Right forelimb (tissue), 1 donor: ENCODE data around the gene ASCC2.

Experiments
- DNase-seq: peaks from one replicate; pipeline ENCODE4 v3.0.0-alpha.2; 2018

The ASCC2 gene

GRCh38 chr22:29816539-29816938, 21.5 kb downstream of the ASCC2 start:
- DNase-seq: no peak

GRCh38 chr22:29816128-29816527, 21.9 kb downstream of the ASCC2 start:
- DNase-seq: no peak

- DNase-seq: no peak
Measured at GRCh38 chr22:29815580-29815979, 22.5 kb downstream of the ASCC2 start.

- DNase-seq: no peak
Measured at GRCh38 chr22:29814003-29814402, 24.1 kb downstream of the ASCC2 start.

- DNase-seq: no peak
Measured at GRCh38 chr22:29813563-29813962, 24.5 kb downstream of the ASCC2 start.

GRCh38 chr22:29813126-29813525, 24.9 kb downstream of the ASCC2 start:
- no peak for DNase-seq

GRCh38 chr22:29811377-29811776, 26.7 kb downstream of the ASCC2 start:
- no peak for DNase-seq

DNA sequence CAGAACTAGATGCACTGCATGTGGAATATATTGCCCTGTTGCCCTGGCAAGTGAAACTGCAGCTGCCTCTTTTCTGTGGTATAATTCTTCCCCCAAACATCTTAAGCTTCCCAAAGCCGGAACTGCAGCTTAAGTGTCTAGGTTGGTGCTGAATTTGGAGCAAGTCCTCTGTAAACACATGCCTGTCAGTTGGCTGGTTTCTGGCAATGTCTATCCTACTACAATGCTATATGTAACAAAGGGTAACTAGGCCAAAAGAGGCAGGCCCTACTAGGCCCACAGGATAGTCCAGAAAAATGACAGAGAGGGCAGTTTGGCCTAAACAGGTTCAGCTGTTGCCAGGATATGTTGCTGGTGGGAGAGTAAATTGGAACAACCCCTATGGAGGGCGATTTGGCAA, 27.9 kb downstream of the ASCC2 start:
- DNase-seq: no peak

DNA sequence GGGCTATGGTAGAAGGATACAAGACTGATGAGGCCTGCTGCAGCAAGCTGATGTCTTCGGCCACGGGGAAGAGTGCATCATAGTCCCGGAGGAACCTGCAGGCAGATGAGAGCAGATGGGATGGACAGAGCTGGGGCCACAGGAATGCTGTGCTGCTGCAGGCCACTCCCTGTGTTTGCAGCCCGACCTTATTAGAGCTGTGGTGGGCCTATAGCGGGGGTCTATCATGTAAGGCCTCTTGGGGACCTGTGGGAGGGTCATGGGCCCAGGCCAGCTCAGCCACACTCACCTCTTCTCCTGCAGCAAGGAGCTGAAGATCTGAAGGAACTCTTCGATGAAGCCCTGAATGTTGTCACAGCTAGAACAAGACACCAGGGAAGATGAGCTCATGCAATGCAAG, 31.9 kb downstream of the ASCC2 start:
- no peak for DNase-seq

- DNase-seq: no peak
Measured at GRCh38 chr22:29804985-29805384, 33.1 kb downstream of the ASCC2 start.

GRCh38 chr22:29803190-29803589, 34.9 kb downstream of the ASCC2 start:
- no peak for DNase-seq

- no peak for DNase-seq
Measured at GRCh38 chr22:29801796-29802195, 36.3 kb downstream of the ASCC2 start.

- DNase-seq: no peak
Measured at GRCh38 chr22:29801153-29801552, 36.9 kb downstream of the ASCC2 start.

DNA sequence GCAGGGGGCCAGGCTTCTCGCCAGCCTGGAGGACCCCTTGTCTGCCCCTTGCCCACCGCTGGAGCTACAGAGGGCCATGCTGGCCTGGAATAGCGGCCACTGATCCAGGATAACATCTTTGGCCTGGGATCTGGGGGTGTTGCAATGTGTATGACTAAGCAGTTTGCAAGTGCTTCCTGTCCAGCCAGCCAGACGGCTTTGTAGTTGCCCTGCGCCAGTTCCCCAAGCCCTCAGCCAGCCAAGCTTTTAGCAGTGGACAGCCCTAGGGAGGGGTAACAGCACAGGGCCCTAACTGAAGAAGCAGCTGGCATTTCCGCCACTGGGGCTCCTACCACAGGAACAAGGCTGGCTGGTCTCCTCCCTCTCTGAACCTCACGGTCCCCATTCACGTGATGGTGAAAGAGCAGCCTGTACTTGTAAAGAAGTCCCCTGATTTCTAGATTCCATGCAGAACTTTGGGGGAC, 38.8 kb downstream of the ASCC2 start:
- no peak for DNase-seq

- DNase-seq: no peak
Measured at GRCh38 chr22:29798801-29799200, 39.3 kb downstream of the ASCC2 start.

GRCh38 chr22:29798318-29798717, 39.8 kb downstream of the ASCC2 start:
- no peak for DNase-seq

DNA sequence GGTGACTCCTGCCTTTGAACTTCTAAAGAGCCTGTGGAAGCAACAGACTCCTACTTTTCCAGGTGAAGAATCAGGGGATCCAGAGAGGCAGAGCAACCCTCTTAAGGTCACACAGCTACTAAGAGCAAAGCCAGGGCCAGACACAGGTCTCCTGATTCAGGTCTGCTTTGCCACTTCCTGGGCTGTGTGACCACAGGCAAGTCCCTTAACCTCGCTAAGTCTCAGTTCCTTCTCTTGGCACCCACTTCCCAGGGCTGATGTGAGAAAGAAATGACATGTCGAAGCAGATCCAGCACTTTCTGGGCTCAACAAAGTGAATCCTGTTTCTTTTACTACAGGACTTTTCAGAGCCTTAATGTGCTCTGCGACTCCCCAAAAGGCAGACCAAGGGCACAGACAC, 40.7 kb downstream of the ASCC2 start:
- no peak for DNase-seq

GRCh38 chr22:29795663-29796062, 42.4 kb downstream of the ASCC2 start:
- no peak for DNase-seq

DNA sequence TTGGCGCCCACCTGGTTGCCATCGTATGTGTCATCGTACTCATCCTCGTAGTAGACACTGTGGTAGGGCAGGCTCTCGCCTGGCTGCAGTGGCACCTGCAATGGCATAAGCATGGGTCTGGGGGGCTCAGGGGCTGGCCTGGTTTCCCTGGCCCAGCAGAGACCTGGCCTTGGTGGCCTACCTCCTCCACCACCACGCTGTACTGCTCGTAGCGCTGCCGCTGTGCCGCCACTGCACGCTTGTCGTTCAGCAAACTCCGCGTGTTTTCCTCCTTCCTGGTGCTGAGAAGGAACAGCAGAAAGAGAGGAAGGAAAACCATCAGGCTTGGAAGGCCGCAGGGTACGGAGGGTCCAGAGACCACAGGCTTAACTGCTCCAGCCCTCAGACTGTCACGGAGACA, 44.7 kb downstream of the ASCC2 start:
- DNase-seq: no peak

DNA sequence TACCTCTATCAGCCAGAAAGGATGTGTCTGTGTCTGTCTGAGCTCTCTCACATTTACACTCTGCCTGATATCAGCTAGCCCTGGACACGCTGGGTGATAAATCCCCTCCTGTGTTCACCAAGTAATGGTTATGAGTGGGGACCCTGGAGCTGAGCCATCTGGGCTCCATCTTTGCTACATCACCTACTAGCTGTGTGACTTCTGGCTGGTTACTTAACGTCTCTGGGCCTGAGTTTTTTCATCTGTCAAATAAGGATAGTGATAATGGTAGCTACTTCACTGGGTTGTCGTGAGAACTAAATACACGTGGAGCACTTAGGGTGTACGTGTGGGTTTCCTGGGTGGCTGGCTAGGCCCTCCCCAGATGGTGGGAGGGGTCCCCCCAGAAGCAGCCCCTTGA, 48.0 kb downstream of the ASCC2 start:
- no peak for DNase-seq

DNA sequence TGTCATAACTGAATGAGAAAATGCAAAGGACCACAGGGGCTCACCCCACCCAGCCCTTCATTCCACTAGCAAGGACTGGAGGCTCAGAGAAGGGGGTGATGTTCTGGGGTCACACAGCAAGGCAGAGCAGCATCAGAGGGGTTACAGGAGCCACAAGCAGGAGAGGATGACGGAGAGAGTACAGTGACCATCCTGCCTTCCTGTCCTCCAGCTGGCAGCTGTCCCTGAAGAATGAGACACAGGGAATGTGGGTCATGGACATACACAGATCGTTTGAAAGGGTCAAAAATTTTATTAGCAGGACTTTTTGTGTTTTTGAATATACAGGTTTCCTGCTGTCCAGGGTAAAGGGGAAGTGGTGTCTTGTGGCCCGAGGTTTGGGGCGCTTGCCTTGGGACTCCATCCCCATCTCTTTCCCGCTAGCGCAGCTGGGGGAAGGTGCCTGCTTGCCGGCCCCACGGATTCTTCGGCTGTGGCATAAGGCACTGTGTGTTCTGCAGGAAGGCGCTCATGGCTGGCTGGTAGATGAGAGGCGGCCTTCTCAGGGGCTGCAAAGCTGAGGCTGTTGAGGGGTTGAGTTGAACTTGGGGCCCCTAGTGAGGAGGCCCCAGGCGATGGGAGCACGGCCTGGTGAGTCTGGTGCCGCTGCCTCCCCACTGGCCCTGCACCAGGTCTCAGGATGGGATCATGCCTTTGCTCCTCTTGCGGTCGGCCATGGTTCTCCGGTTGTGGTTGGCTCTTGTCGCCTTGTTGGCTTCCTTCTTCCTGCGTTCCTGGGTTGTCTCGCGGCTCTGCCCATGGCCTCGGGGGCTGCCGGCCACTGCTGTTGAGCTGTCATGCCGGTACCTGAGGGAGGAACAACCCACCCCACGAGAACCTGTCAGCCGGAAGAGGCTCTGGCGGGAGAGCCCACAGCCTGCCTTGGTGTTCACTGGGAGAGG, 49.5 kb downstream of the ASCC2 start:
- DNase-seq: peak; percentile 9

- no peak for DNase-seq
Measured at GRCh38 chr22:29787371-29787980, 50.6 kb downstream of the ASCC2 start.

GRCh38 chr22:29786031-29786430, 52.0 kb downstream of the ASCC2 start:
- no peak for DNase-seq
